GM12892 (cell line): Measurements from ENCODE around the gene PROZ.

Experiments
- POLR2A ChIP-seq: IDR thresholded peaks from 2 replicates; pipeline ENCODE4 v1.6.1; 2011; ENCODE audit warnings: low read depth, low read length, control low read depth
- POLR2AphosphoS5 ChIP-seq: IDR thresholded peaks from 2 replicates; pipeline ENCODE4 v1.6.1; 2011; ENCODE audit warnings: low read depth, low read length, control low read depth

DNA sequence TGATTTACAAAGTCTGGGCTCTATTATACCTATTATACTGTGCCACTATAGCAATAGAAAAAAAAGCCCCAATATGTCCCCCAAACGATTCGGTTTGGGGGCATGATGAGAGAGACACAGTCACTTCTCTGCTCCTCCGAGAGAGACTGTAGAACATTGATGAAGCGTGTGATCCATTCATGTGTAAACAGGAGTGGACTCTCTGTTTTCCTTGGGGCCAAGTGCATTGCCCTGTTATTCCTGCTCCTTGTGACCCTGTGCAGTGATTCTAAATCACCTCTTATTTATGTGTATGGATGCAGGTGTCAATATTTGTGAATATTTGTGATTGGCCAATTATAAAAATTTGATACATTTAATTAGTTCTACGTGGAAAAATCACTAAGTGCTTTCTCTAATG, 18.9 kb upstream of the PROZ start:
- TF ChIP-seq POLR2A (no peak), POLR2AphosphoS5 (no peak)
